PC-3 (cell line): ENCODE results near the gene ICE2. TPM values are rescaled to one million over a fixed set of nuclear protein-coding genes. Genes with fewer than 3 reads are reported as not detected.

Experiments
- ATAC-seq: fragments of 200-7000 bp; cut with Tn5 transposase; 2 replicates; pipeline ENCODE4 v1.9.1; 2020; ENCODE audit warnings: mild to moderate bottlenecking, moderate library complexity
- BruUV-seq: library from RNA; stranded (reverse); fragments of 400-500 nt; replicated peaks from 2 replicates; lab custom pipeline; 2021; lab: Mats Ljungman, UMichigan
- CTCF ChIA-PET: fragments of 300-600 bp; sonication (Branson Sonifier 250); formaldehyde crosslinking; loops from one replicate; lab custom pipeline; 2022; ENCODE audit warnings: antibody characterized with exemption; lab: Charles Lee
- POLR2A ChIA-PET: fragments of 300-600 bp; sonication (Branson Sonifier 250); formaldehyde crosslinking; loops from one replicate; lab custom pipeline; 2022; ENCODE audit warnings: antibody characterized with exemption; ENCODE audit not compliant: unreplicated experiment; lab: Charles Lee
- DNase-seq: peaks from one replicate; pipeline ENCODE4 v3.0.0-alpha.2; 2015
- H2AFZ ChIP-seq: fragments of 300-600 bp; sonication (generic); 2 replicates; pipeline ENCODE4 v1.6.0; 2016; ENCODE audit warnings: antibody characterized with exemption, low read length
- H3F3A ChIP-seq: fragments of 300-600 bp; sonication (generic); one replicate; pipeline ENCODE4 v1.6.0; 2017; ENCODE audit warnings: antibody characterized with exemption, low read length, control low read depth, mild to moderate bottlenecking; ENCODE audit not compliant: unreplicated experiment
- H3K27ac ChIP-seq: fragments of 300-600 bp; sonication (generic); 2 replicates; pipeline ENCODE4 v1.5.1; 2016; ENCODE audit warnings: mild to moderate bottlenecking, low read length
- H3K27me3 ChIP-seq: fragments of 300-600 bp; sonication (generic); 2 replicates; pipeline ENCODE4 v1.6.1; 2016; ENCODE audit warnings: low read length, mixed read lengths
- H3K36me3 ChIP-seq: fragments of 300-600 bp; sonication (generic); 2 replicates; pipeline ENCODE4 v1.6.1; 2016; ENCODE audit warnings: low read depth, mixed run types, low read length, mixed read lengths
- H3K4me1 ChIP-seq: fragments of 300-600 bp; sonication (generic); 2 replicates; pipeline ENCODE4 v1.5.1; 2016; ENCODE audit warnings: low read length; ENCODE audit not compliant: insufficient read depth
- H3K4me2 ChIP-seq: fragments of 300-600 bp; sonication (generic); 2 replicates; pipeline ENCODE4 v1.6.0; 2016; ENCODE audit warnings: low read length
- H3K4me3 ChIP-seq: fragments of 300-600 bp; sonication (generic); 2 replicates; pipeline ENCODE4 v1.5.1; 2016; ENCODE audit warnings: mild to moderate bottlenecking, low read length, mixed read lengths
- H3K79me2 ChIP-seq: fragments of 300-600 bp; sonication (generic); 2 replicates; pipeline ENCODE4 v1.6.1; 2017; ENCODE audit warnings: low read length, mixed read lengths
- H3K9ac ChIP-seq: fragments of 300-600 bp; sonication (generic); 2 replicates; pipeline ENCODE4 v1.6.0; 2016; ENCODE audit warnings: mild to moderate bottlenecking, low read length
- H3K9me2 ChIP-seq: fragments of 300-600 bp; sonication (generic); replicated peaks from 2 replicates; pipeline ENCODE4 v1.6.1; 2016; ENCODE audit warnings: mixed run types, low read length, mixed read lengths
- H3K9me3 ChIP-seq: fragments of 300-600 bp; sonication (generic); 2 replicates; pipeline ENCODE4 v1.6.1; 2016; ENCODE audit warnings: low read length, mixed read lengths
- H4K20me1 ChIP-seq: fragments of 300-600 bp; sonication (generic); 2 replicates; pipeline ENCODE4 v1.6.1; 2016; ENCODE audit warnings: low read length, mixed read lengths
- CTCF ChIP-seq: fragments of 300-600 bp; sonication (generic); conservative IDR thresholded peaks from 2 replicates; pipeline ENCODE4 v1.5.1; 2017; ENCODE audit warnings: antibody characterized with exemption, low read depth, mild to moderate bottlenecking, low read length
- EZH2 ChIP-seq: fragments of 300-600 bp; sonication (generic); IDR thresholded peaks from one replicate; pipeline ENCODE4 v1.6.1; 2017; ENCODE audit warnings: antibody characterized with exemption, mild to moderate bottlenecking, low read length; ENCODE audit not compliant: unreplicated experiment
- EZH2phosphoT487 ChIP-seq: fragments of 300-600 bp; sonication (generic); IDR thresholded peaks from 2 replicates; pipeline ENCODE4 v1.6.1; 2018; ENCODE audit warnings: mild to moderate bottlenecking, antibody characterized with exemption, low read length, borderline replicate concordance
- intact Hi-C: fragments of 100-400 bp; cut with micrococcal nuclease; formaldehyde crosslinking; loops from 2 replicates; pipeline ENCODE4 v1.9.0; 2023
- total RNA-seq: library from RNA; depleted of rRNA; stranded (reverse); fragments of >200 nt; gene quantifications from 2 replicates; pipeline ENCODE4 v1.2.3, GENCODE V29; 2014

The ICE2 gene
- total RNA-seq, 1 experiment from 2014 or later: 14.8 TPM

- peaks cover 13% of the 10 kb centered on the region; the same call in 1 of the 2 replicates for H3K79me2 ChIP-seq
- ATAC-seq: peak; percentile 57
- H3K27ac ChIP-seq: peak overlapping the region; percentile 30
- no peaks in the 10 kb centered on the region for H3K27me3 ChIP-seq
- no peak overlapping the region for H3K4me2 ChIP-seq
- no peak overlapping the region for H3K9ac ChIP-seq
- peaks cover 13% of the 10 kb centered on the region for H3K36me3 ChIP-seq
- CTCF ChIA-PET: no interaction called here
- no peaks in the 10 kb centered on the region for H3F3A ChIP-seq
- no TSS peak for BruUV-seq
- no peaks in the 10 kb centered on the region for H4K20me1 ChIP-seq
- TF ChIP-seq EZH2phosphoT487 (no peak), EZH2 (no peak), CTCF (no peak)
- no peaks in the 10 kb centered on the region for H3K9me3 ChIP-seq
- no peak overlapping the region for H3K4me3 ChIP-seq
- POLR2A ChIA-PET: no interaction called here
- no peak overlapping the region for H2AFZ ChIP-seq
- peaks cover 9% of the 10 kb centered on the region for H3K4me1 ChIP-seq
- DNase-seq: peak; percentile 26
- H3K9me2 ChIP-seq: no peaks in the 10 kb centered on the region
- intact Hi-C loops: no loop called here
Measured at GRCh38 chr15:60469893-60470641, 8.9 kb downstream of the ICE2 start.

GRCh38 chr15:60464836-60465630 is 13.9 kb downstream of the ICE2 start:
- H3K4me1 ChIP-seq: peaks cover 5% of the 10 kb centered on the region
- peaks cover 9% of the 10 kb centered on the region for H3K36me3 ChIP-seq
- H3K27ac ChIP-seq: no peak overlapping the region
- peak; percentile 65 for ATAC-seq
- DNase-seq: peak; percentile 43
- BruUV-seq: no TSS peak
- no peak overlapping the region for H3K4me3 ChIP-seq
- no peak overlapping the region for H2AFZ ChIP-seq
- H3K27me3 ChIP-seq: no peaks in the 10 kb centered on the region
- H3F3A ChIP-seq: no peaks in the 10 kb centered on the region
- no peak overlapping the region for H3K4me2 ChIP-seq
- intact Hi-C loops: no loop called here
- TF ChIP-seq EZH2phosphoT487 (no peak), EZH2 (no peak), CTCF (no peak)
- no peaks in the 10 kb centered on the region for H4K20me1 ChIP-seq
- no peaks in the 10 kb centered on the region for H3K9me3 ChIP-seq
- no peaks in the 10 kb centered on the region for H3K9me2 ChIP-seq
- ChIA-PET POLR2A (no interaction called here), CTCF (no interaction called here)
- H3K9ac ChIP-seq: no peak overlapping the region
- H3K79me2 ChIP-seq: peaks cover 6% of the 10 kb centered on the region; the same call in 1 of the 2 replicates

- H3K4me3 ChIP-seq: no peak overlapping the region
- CTCF ChIA-PET: no interaction called here
- POLR2A ChIA-PET: no interaction called here
- H3K9me3 ChIP-seq: no peaks in the 10 kb centered on the region
- DNase-seq: no peak
- H2AFZ ChIP-seq: no peak overlapping the region
- no peaks in the 10 kb centered on the region for H3K9me2 ChIP-seq
- no peaks in the 10 kb centered on the region for H4K20me1 ChIP-seq
- H3K4me1 ChIP-seq: no peaks in the 10 kb centered on the region
- intact Hi-C loops: no loop called here
- H3K27ac ChIP-seq: no peak overlapping the region
- H3K79me2 ChIP-seq: no peaks in the 10 kb centered on the region
- H3F3A ChIP-seq: no peaks in the 10 kb centered on the region
- no TSS peak for BruUV-seq
- H3K4me2 ChIP-seq: no peak overlapping the region
- H3K9ac ChIP-seq: no peak overlapping the region
- ATAC-seq: no peak
- TF ChIP-seq CTCF (no peak), EZH2phosphoT487 (no peak), EZH2 (no peak)
- peaks cover 4% of the 10 kb centered on the region for H3K36me3 ChIP-seq
- no peaks in the 10 kb centered on the region for H3K27me3 ChIP-seq
Measured at GRCh38 chr15:60462027-60462426, 16.9 kb downstream of the ICE2 start.
